HepG2 (cell line): ENCODE measurements around the gene DGCR8. TPM values are rescaled to one million over a fixed set of nuclear protein-coding genes. Genes with fewer than 3 reads are reported as not detected.

ENCODE experiments used
- ATAC-seq: fragments of 200-7000 bp; cut with Tn5 transposase; 3 replicates; pipeline ENCODE4 v1.9.1; 2020; ENCODE audit warnings: mild to moderate bottlenecking, moderate library complexity
- BruUV-seq: library from RNA; stranded (reverse); fragments of 400-500 nt; replicated peaks from 2 replicates; lab custom pipeline; 2021; lab: Mats Ljungman, UMichigan
- CTCF ChIA-PET: fragments of 300-600 bp; formaldehyde crosslinking; extraction: SDS; loops from one replicate; lab custom pipeline; 2021; ENCODE audit warnings: low total read pairs, inconsistent platforms, low intra/inter-chr PET ratio; lab: Yijun Ruan, JAX
- POLR2A ChIA-PET: fragments of 350-600 bp; sonication (Branson Sonifier 250); formaldehyde crosslinking; loops from one replicate; lab custom pipeline; 2020; ENCODE audit warnings: antibody characterized with exemption, inconsistent platforms; lab: Yijun Ruan, JAX
- DNase-seq: peaks from one replicate; pipeline ENCODE4 v3.0.0-alpha.2; 2015; ENCODE audit warnings: low spot score
- FAIRE-seq: peaks from 3 replicates; lab custom pipeline; 2011; peaks lifted over from hg19 to GRCh38; lab: Jason Lieb, UNC
- H2AFZ ChIP-seq: one replicate; pipeline ENCODE4 v1.6.1; 2011; ENCODE audit warnings: low read length, inconsistent platforms
- H3K27ac ChIP-seq: fragments of 300-600 bp; 3 replicates; pipeline ENCODE4 v1.8.0; 2011; ENCODE audit warnings: mixed run types, mild to moderate bottlenecking, mixed read lengths, low read length, inconsistent platforms; ENCODE audit not compliant: insufficient read depth; ENCODE audit errors: extremely low read length
- H3K27me3 ChIP-seq, 2 experiments: fragments of 200-600 bp in 1 of 2; 2 replicates in 1 of 2; 3 replicates in 1 of 2; pipeline versions ENCODE4 v1.6.0 to v1.8.0; 2011; ENCODE audit warnings: low read length in 2 of 2, mild to moderate bottlenecking in 2 of 2, moderate library complexity in 2 of 2, inconsistent platforms in 1 of 2; ENCODE audit not compliant: insufficient read depth in 2 of 2, control insufficient read depth in 1 of 2
- H3K36me3 ChIP-seq, 2 experiments: fragments of 200-600 bp in 1 of 2; replicated peaks in 1 of 2; 2 replicates in 1 of 2; 3 replicates in 1 of 2; pipeline versions ENCODE4 v1.5.1 to v1.8.0; 2011; ENCODE audit warnings: low read length in 2 of 2, inconsistent platforms in 1 of 2; ENCODE audit not compliant: insufficient read depth in 2 of 2, control insufficient read depth in 1 of 2
- H3K4me1 ChIP-seq: 2 replicates; pipeline ENCODE4 v1.5.1; 2012; ENCODE audit warnings: low read length, inconsistent platforms; ENCODE audit not compliant: insufficient read depth
- H3K4me2 ChIP-seq: 2 replicates; pipeline ENCODE4 v1.6.0; 2011; ENCODE audit warnings: low read depth, low read length, inconsistent platforms
- H3K4me3 ChIP-seq, 3 experiments: fragments of 200-600 bp in 1 of 3; sonication (generic), shearing (Covaris generic) in 1 of 3; replicated peaks in 1 of 3; 2 replicates each; pipeline ENCODE4 v1.5.1; 2011 to 2016; ENCODE audit warnings: low read length in 3 of 3, inconsistent platforms in 2 of 3, low read depth in 2 of 3, mild to moderate bottlenecking in 2 of 3, control low read depth in 1 of 3, mixed read lengths in 1 of 3; ENCODE audit not compliant: insufficient read depth in 1 of 3
- H3K79me2 ChIP-seq: one replicate; pipeline ENCODE4 v1.6.1; 2011; ENCODE audit warnings: low read length, inconsistent platforms; ENCODE audit not compliant: insufficient read depth
- H3K9ac ChIP-seq: 2 replicates; pipeline ENCODE4 v1.6.0; 2011; ENCODE audit warnings: mild to moderate bottlenecking, low read depth, low read length, inconsistent platforms; ENCODE audit not compliant: insufficient read depth
- H3K9me3 ChIP-seq: 2 replicates; pipeline ENCODE4 v1.5.1; 2012; ENCODE audit warnings: mild to moderate bottlenecking, low read length
- H4K20me1 ChIP-seq: 2 replicates; pipeline ENCODE4 v1.6.0; 2011; ENCODE audit warnings: inconsistent platforms, mild to moderate bottlenecking, low read length, moderate library complexity; ENCODE audit not compliant: insufficient read depth
- HIC2 ChIP-seq: sonication (generic); formaldehyde crosslinking; IDR thresholded peaks from 2 replicates; pipeline ENCODE4 v1.9.0; 2022; ENCODE audit warnings: low read depth, missing genetic modification reagents
- HNF4G ChIP-seq, 2 experiments: sonication (generic) in 1 of 2; formaldehyde crosslinking in 1 of 2; IDR thresholded peaks; 2 replicates each; pipeline versions ENCODE4 v1.4.0 to v1.6.1; 2011 to 2020; ENCODE audit warnings: borderline replicate concordance in 2 of 2, low read depth in 2 of 2, mild to moderate bottlenecking in 2 of 2, low read length in 1 of 2, missing genetic modification reagents in 1 of 2, moderate library complexity in 1 of 2
- SRSF1 ChIP-seq: fragments of 200-400 bp; formaldehyde crosslinking; optimal IDR thresholded peaks from 2 replicates; pipeline ENCODE3; 2017; ENCODE audit warnings: mild to moderate bottlenecking, low read depth, low read length, moderate library complexity
- TEF ChIP-seq: sonication (generic); formaldehyde crosslinking; IDR thresholded peaks from 2 replicates; pipeline ENCODE4 v1.5.0; 2020; ENCODE audit warnings: missing genetic modification reagents
- ZBTB21 ChIP-seq: sonication (generic); formaldehyde crosslinking; IDR thresholded peaks from 2 replicates; pipeline ENCODE4 v1.4.0; 2020; ENCODE audit warnings: missing genetic modification reagents
- ZFP1 ChIP-seq: IDR thresholded peaks from 2 replicates; pipeline ENCODE4 v1.6.1; 2016
- ZMYM2 ChIP-seq: sonication (generic); formaldehyde crosslinking; IDR thresholded peaks from 2 replicates; pipeline ENCODE4 v1.8.0; 2022; ENCODE audit warnings: mild to moderate bottlenecking, missing genetic modification reagents
- ZNF350 ChIP-seq: sonication (generic); formaldehyde crosslinking; IDR thresholded peaks from 2 replicates; pipeline ENCODE4 v1.4.0; 2020; ENCODE audit warnings: mild to moderate bottlenecking, low read depth, missing genetic modification reagents, borderline replicate concordance
- ZNF383 ChIP-seq: sonication (generic); formaldehyde crosslinking; IDR thresholded peaks from 2 replicates; pipeline ENCODE4 v1.4.0; 2020; ENCODE audit warnings: missing genetic modification reagents, mild to moderate bottlenecking, borderline replicate concordance
- ZNF407 ChIP-seq: sonication (generic); formaldehyde crosslinking; IDR thresholded peaks from one replicate; pipeline ENCODE4 v1.5.1; 2020; ENCODE audit warnings: mild to moderate bottlenecking, missing genetic modification reagents; ENCODE audit errors: not compliant biosample characterization
- ZNF597 ChIP-seq: sonication (generic); formaldehyde crosslinking; IDR thresholded peaks from 2 replicates; pipeline ENCODE4 v1.5.0; 2020; ENCODE audit warnings: missing genetic modification reagents
- WGBS: methylation state at CpG from one replicate; pipeline ENCODE4 v1.1.6; 2017; ENCODE audit warnings: low lambda C conversion rate; 5-methylcytosine and 5-hydroxymethylcytosine counted together
- in situ Hi-C: cut with HindIII; loops from 2 replicates; pipeline ENCODE4 v1.10.0; 2017; ENCODE audit warnings: low pct_unique_long_range_greater_than_20kb; ENCODE audit not compliant: extremely low pct_ligation_motif_present
- intact Hi-C: fragments of 100-400 bp; cut with micrococcal nuclease; formaldehyde crosslinking; loops from one replicate; pipeline ENCODE4 v1.10.0; 2022; ENCODE audit not compliant: unreplicated experiment
- polyA plus RNA-seq, 8 experiments: library from polyadenylated mRNA; depleted of rRNA in 3 of 8; stranded (reverse) in 7 of 8; unstranded in 1 of 8; fragments of >200 nt; fragmentation: Illumina TruSeq in 4 of 8; extraction: Trizol in 4 of 8; gene quantifications; 2 replicates each; pipeline versions ENCODE4 v1.2.1 to v1.2.3, GENCODE V29; 2011 to 2016; ENCODE audit warnings: low read depth in 4 of 8, missing spikeins in 1 of 8, mixed read lengths in 1 of 8; ENCODE audit not compliant: insufficient read depth in 1 of 8
- total RNA-seq, 5 experiments: library from RNA; depleted of rRNA; stranded (reverse); fragments of >200 nt; fragmentation: Illumina TruSeq; extraction: Trizol; gene quantifications; 2 replicates each; pipeline ENCODE4 v1.2.3, GENCODE V29; 2016; ENCODE audit warnings: low read depth in 1 of 5

The DGCR8 gene
- total and polyA plus RNA-seq, 2 of the 13 experiments (the other 11 are each of a cell fraction or from before 2014, with no cell fraction given), result 10.2 to 23.2 TPM

- H3K79me2 ChIP-seq, result peaks cover 10% of the 10 kb centered on the region
- no peak overlapping the region for H3K9ac ChIP-seq
- WGBS, result over 99% methylated on average over 15 of the region's 19 CpGs
- H3K4me2 ChIP-seq, result no peak overlapping the region
- FAIRE-seq, result no peak
- intact Hi-C loops (no loop called here), in situ Hi-C loops (no loop called here)
- H3K9me3 ChIP-seq, result no peaks in the 10 kb centered on the region
- H4K20me1 ChIP-seq, result peaks cover 5% of the 10 kb centered on the region; the same call in 1 of the 2 replicates
- peaks cover 22 to 55% of the 10 kb centered on the region in 2 experiments for H3K36me3 ChIP-seq
- DNase-seq, result no peak
- BruUV-seq, result no TSS peak
- no peak overlapping the region for H3K4me3 ChIP-seq
- peaks cover 43% of the 10 kb centered on the region for H3K4me1 ChIP-seq
- no peak for ATAC-seq
- ChIA-PET POLR2A (interaction anchor here (0.9 kb wide), 1 partner anchor 9 kb away, joined by 3 read pairs; no protein-coding TSS in a partner anchor), CTCF (no interaction called here)
- no peak overlapping the region for H2AFZ ChIP-seq
- H3K27ac ChIP-seq, result no peak overlapping the region
- H3K27me3 ChIP-seq, result no peaks in the 10 kb centered on the region
- no peak for TF ChIP-seq TEF (CRISPR knock-in tag)
- TF ChIP-seq HNF4G (IDR thresholded peaks at IDR 0.05; ENCODE audit: borderline replicate concordance, low read depth, low read length), result no peak
- no peak for TF ChIP-seq HNF4G (CRISPR knock-in tag; IDR thresholded peaks at IDR 0.05; ENCODE audit: borderline replicate concordance, low read depth)
- no peak for TF ChIP-seq ZBTB21 (CRISPR knock-in tag)
- no peak for TF ChIP-seq ZMYM2 (CRISPR knock-in tag)
- TF ChIP-seq ZFP1 (CRISPR knock-in tag), result no peak
- TF ChIP-seq ZNF383 (CRISPR knock-in tag), result no peak
- no peak for TF ChIP-seq ZNF350
- no peak for TF ChIP-seq SRSF1
- TF ChIP-seq ZNF597, result no peak
- no peak for TF ChIP-seq ZNF407 (CRISPR knock-in tag)
- TF ChIP-seq HIC2, result no peak
Measured at GRCh38 chr22:20126284-20127029, 46.4 kb downstream of the DGCR8 start.
